Naive thymus-derived CD4-positive, alpha-beta T cell (primary cell): Measurements from ENCODE around the gene CAMK2A. TPM values are rescaled to one million over a fixed set of nuclear protein-coding genes. Genes with fewer than 3 reads are reported as not detected.

ENCODE experiments used
- ATAC-seq: fragments of 150-1000 bp; cut with Tn5 transposase; 2 replicates; pipeline ENCODE4 v1.10.0; 2021; ENCODE audit warnings: mild to moderate bottlenecking, moderate library complexity
- CTCF ChIA-PET: fragments of 350-600 bp; sonication (Branson Sonifier 250); formaldehyde crosslinking; loops from one replicate; lab custom pipeline; 2021; ENCODE audit warnings: antibody characterized with exemption; lab: Charles Lee
- POLR2A ChIA-PET: fragments of 350-600 bp; sonication (Branson Sonifier 250); formaldehyde crosslinking; loops from one replicate; lab custom pipeline; 2021; ENCODE audit warnings: antibody characterized with exemption, inconsistent platforms; lab: Charles Lee
- DNase-seq, 9 donors: peaks; one replicate each; pipeline versions ENCODE4 v3.0.0 to v3.0.0-alpha.2; 2020 to 2022; ENCODE audit warnings: mixed read lengths in 1 of 9
- H3K27ac ChIP-seq: one replicate; pipeline ENCODE4 v1.7.0; 2013; ENCODE audit warnings: mild to moderate bottlenecking, low read depth, low read length, moderate library complexity
- H3K27me3 ChIP-seq, 2 donors: one replicate each; pipeline ENCODE4 v1.7.0; 2013; ENCODE audit warnings: low read length in 2 of 2, mild to moderate bottlenecking in 2 of 2, moderate library complexity in 2 of 2; ENCODE audit not compliant: control insufficient read depth in 2 of 2, insufficient read depth in 2 of 2
- H3K36me3 ChIP-seq, 3 experiments: 1 replicate in 2 of 3; 2 replicates in 1 of 3; pipeline ENCODE4 v1.7.0; 2013; ENCODE audit warnings: low read length in 3 of 3, mild to moderate bottlenecking in 3 of 3, moderate library complexity in 1 of 3; ENCODE audit not compliant: insufficient read depth in 3 of 3, control insufficient read depth in 2 of 3
- H3K4me1 ChIP-seq, 2 donors: one replicate each; pipeline ENCODE4 v1.7.0; 2013; ENCODE audit warnings: low read length in 2 of 2, mild to moderate bottlenecking in 2 of 2, moderate library complexity in 1 of 2; ENCODE audit not compliant: control insufficient read depth in 2 of 2, insufficient read depth in 2 of 2
- H3K4me3 ChIP-seq: 2 replicates; pipeline ENCODE4 v1.7.0; 2013; ENCODE audit warnings: mild to moderate bottlenecking, low read length
- H3K9me3 ChIP-seq, 3 experiments: 1 replicate in 2 of 3; 2 replicates in 1 of 3; pipeline ENCODE4 v1.7.0; 2013; ENCODE audit warnings: low read length in 3 of 3; ENCODE audit not compliant: control insufficient read depth in 2 of 3
- H3K27ac Mint-ChIP-seq, 9 donors: one replicate each; pipeline ENCODE4 v1.8.0; 2020 to 2022; ENCODE audit warnings: mixed read lengths in 9 of 9, mild to moderate bottlenecking in 8 of 9, moderate library complexity in 5 of 9, inconsistent platforms in 2 of 9
- H3K27me3 Mint-ChIP-seq, 5 donors: one replicate each; pipeline ENCODE4 v1.8.0; 2021 to 2022; ENCODE audit warnings: mixed read lengths in 5 of 5, mild to moderate bottlenecking in 1 of 5
- H3K36me3 Mint-ChIP-seq, 5 donors: one replicate each; pipeline ENCODE4 v1.8.0; 2020 to 2022; ENCODE audit warnings: mixed read lengths in 5 of 5, mild to moderate bottlenecking in 3 of 5, inconsistent platforms in 1 of 5
- H3K4me1 Mint-ChIP-seq, 7 donors: one replicate each; pipeline ENCODE4 v1.8.0; 2020 to 2022; ENCODE audit warnings: mixed read lengths in 7 of 7, mild to moderate bottlenecking in 3 of 7, inconsistent platforms in 1 of 7
- H3K4me3 Mint-ChIP-seq, 10 donors: one replicate each; pipeline ENCODE4 v1.8.0; 2020 to 2022; ENCODE audit warnings: mild to moderate bottlenecking in 10 of 10, mixed read lengths in 10 of 10, moderate library complexity in 6 of 10, inconsistent platforms in 2 of 10
- H3K9me3 Mint-ChIP-seq, 11 donors: one replicate each; pipeline ENCODE4 v1.8.0; 2020 to 2022; ENCODE audit warnings: mixed read lengths in 11 of 11, mild to moderate bottlenecking in 4 of 11, inconsistent platforms in 1 of 11, moderate library complexity in 1 of 11
- intact Hi-C, 2 donors: fragments of 100-400 bp; cut with micrococcal nuclease; formaldehyde crosslinking; loops; one replicate each; pipeline ENCODE4 v1.15.1; 2023
- polyA plus RNA-seq, 2 donors: library from polyadenylated mRNA; unstranded; fragments of 300-500 nt; fragmentation: Illumina TruSeq; gene quantifications; one replicate each; pipeline ENCODE4 v1.2.3, GENCODE V29; 2021
- total RNA-seq, 6 experiments: library from RNA in 5 of 6; stranded (reverse) in 5 of 6; gene quantifications; 1 replicate in 5 of 6; 2 replicates in 1 of 6; pipeline ENCODE4 v1.2.3 and lab custom pipeline; 2021 to 2026

CAMK2A gene
- total and polyA plus RNA-seq, 7 experiments from 2014 or later, result not detected

DNA sequence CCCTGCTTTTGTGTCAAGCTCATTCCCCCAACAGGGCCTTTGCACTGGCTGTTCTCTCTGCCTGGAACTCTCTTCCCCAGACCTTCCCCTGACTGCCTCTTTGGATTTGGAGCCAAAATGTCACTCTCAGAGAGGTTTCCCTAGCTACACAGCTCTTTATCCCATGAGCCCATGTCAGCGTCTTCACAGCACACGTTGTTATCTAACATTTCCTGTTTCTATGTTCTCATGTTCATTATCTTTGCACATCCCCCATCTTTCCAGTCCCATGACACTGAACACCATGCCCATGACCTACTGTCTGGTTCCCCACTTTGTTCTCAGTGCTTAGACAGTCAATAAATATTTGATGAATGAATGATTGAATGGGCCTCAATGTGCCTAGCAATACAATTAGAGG, 39.5 kb upstream of the CAMK2A start:
- no peak for DNase-seq
- no peaks in the 10 kb centered on the region for H3K9me3 ChIP-seq
- H3K27me3 ChIP-seq, result no peaks in the 10 kb centered on the region
- Mint-ChIP-seq H3K4me1 (peaks cover 0 to 2% (median 0%) of the 10 kb centered on the region in 7 donors), H3K36me3 (no peaks in the 10 kb centered on the region), H3K27ac (no peak overlapping the region), H3K4me3 (no peak overlapping the region), H3K9me3 (no peaks in the 10 kb centered on the region), H3K27me3 (peaks cover 0 to 9% (median 0%) of the 10 kb centered on the region in 5 donors)
- ATAC-seq, result no peak
- POLR2A ChIA-PET, result no interaction called here
- H3K4me3 ChIP-seq, result no peak overlapping the region
- CTCF ChIA-PET, result no interaction called here
- no peaks in the 10 kb centered on the region for H3K4me1 ChIP-seq
- no peaks in the 10 kb centered on the region for H3K36me3 ChIP-seq
- intact Hi-C loops, result no loop called here
- H3K27ac ChIP-seq, result no peak overlapping the region

GRCh38 chr5:150328515-150328914, 38.9 kb upstream of the CAMK2A start:
- POLR2A ChIA-PET, result no interaction called here
- H3K27me3 Mint-ChIP-seq, result peaks cover 0 to 9% (median 0%) of the 10 kb centered on the region in 5 donors
- no peaks in the 10 kb centered on the region for H3K9me3 ChIP-seq
- no peaks in the 10 kb centered on the region for H3K9me3 Mint-ChIP-seq
- ATAC-seq, result no peak
- no peak overlapping the region for H3K27ac Mint-ChIP-seq
- intact Hi-C loops, result no loop called here
- CTCF ChIA-PET, result no interaction called here
- H3K4me1 Mint-ChIP-seq, result peaks cover 0 to 2% (median 0%) of the 10 kb centered on the region in 7 donors
- no peaks in the 10 kb centered on the region for H3K36me3 Mint-ChIP-seq
- no peaks in the 10 kb centered on the region for H3K4me1 ChIP-seq
- no peaks in the 10 kb centered on the region for H3K36me3 ChIP-seq
- no peak overlapping the region for H3K27ac ChIP-seq
- no peaks in the 10 kb centered on the region for H3K27me3 ChIP-seq
- H3K4me3 Mint-ChIP-seq, result no peak overlapping the region
- H3K4me3 ChIP-seq, result no peak overlapping the region
- no peak for DNase-seq

DNA sequence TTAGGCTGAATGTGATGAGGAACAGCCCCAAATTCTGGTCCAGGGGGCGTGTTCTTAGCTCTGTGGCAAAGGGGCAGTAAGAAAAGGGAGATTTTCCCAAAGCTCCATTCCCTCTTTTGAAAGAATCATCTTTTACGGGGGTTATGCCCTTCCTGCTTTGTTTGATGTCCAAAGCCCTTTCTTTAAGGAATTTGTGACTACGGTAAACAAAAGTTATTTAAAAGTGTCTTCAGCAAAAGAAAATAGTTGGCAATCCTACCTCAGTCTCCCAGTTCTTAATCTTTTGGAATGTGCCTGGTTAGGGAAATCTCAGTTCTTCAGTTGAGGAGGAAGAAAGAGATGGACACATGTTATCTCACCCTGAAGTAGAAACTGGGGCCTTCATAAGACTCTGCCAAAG, 37.6 kb upstream of the CAMK2A start:
- Histone ChIP-seq H3K27me3 (no peaks in the 10 kb centered on the region), H3K4me3 (no peak overlapping the region), H3K4me1 (peaks cover 0 to 2% of the 10 kb centered on the region in 2 donors), H3K36me3 (no peaks in the 10 kb centered on the region), H3K27ac (no peak overlapping the region), H3K9me3 (no peaks in the 10 kb centered on the region)
- ChIA-PET POLR2A (no interaction called here), CTCF (no interaction called here)
- Mint-ChIP-seq H3K27me3 (peaks cover 0 to 9% (median 0%) of the 10 kb centered on the region in 5 donors), H3K36me3 (no peaks in the 10 kb centered on the region), H3K9me3 (no peaks in the 10 kb centered on the region), H3K27ac (no peak overlapping the region), H3K4me3 (no peak overlapping the region), H3K4me1 (peaks cover 0 to 3% (median 0%) of the 10 kb centered on the region in 7 donors)
- intact Hi-C loops, result no loop called here
- ATAC-seq (no peak), DNase-seq (no peak)

DNA sequence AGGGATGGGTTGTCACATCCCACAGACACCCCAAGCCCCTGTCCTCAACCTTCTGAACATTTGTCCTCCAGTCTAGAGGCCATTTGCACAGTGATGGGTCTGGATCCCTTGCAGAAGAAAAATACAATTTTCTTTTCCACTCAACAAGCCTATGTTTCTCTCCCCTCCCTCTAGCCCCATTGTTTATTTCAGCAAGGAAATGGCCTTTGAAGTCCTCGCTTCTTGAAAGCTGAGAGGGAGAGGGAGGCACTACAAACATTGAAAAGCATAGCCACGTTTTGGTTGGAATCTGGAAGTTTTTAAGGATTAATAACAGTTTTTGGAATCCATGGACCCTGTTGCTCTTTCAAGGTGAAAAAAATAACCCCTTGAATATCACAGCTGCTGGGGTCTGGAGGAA, 37.1 kb upstream of the CAMK2A start:
- peaks cover 0 to 6% (median 0%) of the 10 kb centered on the region in 7 donors for H3K4me1 Mint-ChIP-seq
- peaks cover 0 to 9% (median 0%) of the 10 kb centered on the region in 5 donors for H3K27me3 Mint-ChIP-seq
- H3K4me1 ChIP-seq, result peaks cover 0 to 5% of the 10 kb centered on the region in 2 donors
- ChIA-PET POLR2A (no interaction called here), CTCF (no interaction called here)
- H3K27ac Mint-ChIP-seq, result no peak overlapping the region
- no peak overlapping the region for H3K4me3 Mint-ChIP-seq
- no peaks in the 10 kb centered on the region for H3K9me3 ChIP-seq
- H3K4me3 ChIP-seq, result no peak overlapping the region
- intact Hi-C loops, result no loop called here
- ATAC-seq, result no peak
- no peaks in the 10 kb centered on the region for H3K9me3 Mint-ChIP-seq
- H3K36me3 ChIP-seq, result no peaks in the 10 kb centered on the region
- no peaks in the 10 kb centered on the region for H3K36me3 Mint-ChIP-seq
- no peaks in the 10 kb centered on the region for H3K27me3 ChIP-seq
- no peak for DNase-seq
- no peak overlapping the region for H3K27ac ChIP-seq

DNA sequence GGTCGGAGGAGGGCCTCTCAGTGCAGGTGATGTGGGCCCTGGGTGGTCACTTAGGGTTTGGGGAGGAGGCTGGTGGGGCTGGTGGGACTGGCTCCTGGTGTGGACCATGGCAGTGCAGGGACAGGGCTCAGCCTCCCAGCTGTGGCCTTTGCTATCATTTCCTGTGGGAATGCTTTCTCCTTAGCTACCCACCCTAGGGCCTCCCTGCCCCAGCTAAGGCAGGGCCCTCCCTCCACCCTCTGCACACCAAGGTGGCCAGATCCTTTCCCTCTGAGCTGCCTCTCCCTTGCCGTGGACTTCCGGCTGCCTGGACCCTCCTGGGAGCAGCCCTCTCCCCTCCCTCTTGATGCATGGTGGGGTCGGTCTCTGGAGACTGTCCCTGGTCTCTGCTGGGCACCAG, 35.9 kb upstream of the CAMK2A start:
- no peaks in the 10 kb centered on the region for H3K27me3 ChIP-seq
- Mint-ChIP-seq H3K36me3 (no peaks in the 10 kb centered on the region), H3K4me3 (no peak overlapping the region), H3K27me3 (peaks cover 0 to 9% (median 0%) of the 10 kb centered on the region in 5 donors), H3K27ac (no peak overlapping the region), H3K4me1 (peaks cover 0 to 6% (median 0%) of the 10 kb centered on the region in 7 donors), H3K9me3 (peaks cover 0 to 2% (median 0%) of the 10 kb centered on the region in 11 donors)
- H3K4me3 ChIP-seq, result no peak overlapping the region
- no peak overlapping the region for H3K27ac ChIP-seq
- H3K4me1 ChIP-seq, result peaks cover 0 to 5% of the 10 kb centered on the region in 2 donors
- intact Hi-C loops, result no loop called here
- CTCF ChIA-PET, result no interaction called here
- no peaks in the 10 kb centered on the region for H3K36me3 ChIP-seq
- POLR2A ChIA-PET, result no interaction called here
- DNase-seq (no peak), ATAC-seq (no peak)
- H3K9me3 ChIP-seq, result no peaks in the 10 kb centered on the region

GRCh38 chr5:150323819-150324218, 34.2 kb upstream of the CAMK2A start:
- POLR2A ChIA-PET, result no interaction called here
- no peak overlapping the region for H3K27ac ChIP-seq
- no peaks in the 10 kb centered on the region for H3K36me3 ChIP-seq
- H3K9me3 ChIP-seq, result no peaks in the 10 kb centered on the region
- Mint-ChIP-seq H3K36me3 (no peaks in the 10 kb centered on the region), H3K4me1 (peaks cover 0 to 6% (median 0%) of the 10 kb centered on the region in 7 donors), H3K4me3 (no peak overlapping the region), H3K27me3 (peaks cover 0 to 8% (median 0%) of the 10 kb centered on the region in 5 donors), H3K9me3 (peaks cover 0 to 2% (median 0%) of the 10 kb centered on the region in 11 donors), H3K27ac (no peak overlapping the region)
- H3K4me3 ChIP-seq, result no peak overlapping the region
- H3K4me1 ChIP-seq, result peaks cover 0 to 5% of the 10 kb centered on the region in 2 donors
- CTCF ChIA-PET, result no interaction called here
- ATAC-seq, result no peak
- DNase-seq, result no peak
- intact Hi-C loops, result no loop called here
- no peaks in the 10 kb centered on the region for H3K27me3 ChIP-seq

- no peak overlapping the region for H3K4me3 ChIP-seq
- Mint-ChIP-seq H3K4me3 (no peak overlapping the region), H3K9me3 (peaks cover 0 to 2% (median 0%) of the 10 kb centered on the region in 11 donors), H3K36me3 (no peaks in the 10 kb centered on the region), H3K4me1 (peaks cover 0 to 6% (median 0%) of the 10 kb centered on the region in 7 donors), H3K27me3 (peaks cover 0 to 8% (median 0%) of the 10 kb centered on the region in 5 donors), H3K27ac (no peak overlapping the region)
- peaks cover 0 to 5% of the 10 kb centered on the region in 2 donors for H3K4me1 ChIP-seq
- CTCF ChIA-PET, result no interaction called here
- H3K27me3 ChIP-seq, result no peaks in the 10 kb centered on the region
- intact Hi-C loops, result no loop called here
- no peaks in the 10 kb centered on the region for H3K9me3 ChIP-seq
- DNase-seq (no peak), ATAC-seq (no peak)
- POLR2A ChIA-PET, result no interaction called here
- no peak overlapping the region for H3K27ac ChIP-seq
- no peaks in the 10 kb centered on the region for H3K36me3 ChIP-seq
Observed at GRCh38 chr5:150323092-150323491, 33.5 kb upstream of the CAMK2A start.
